GM18519 (cell line): ENCODE data around the gene TNFRSF21.

Experiments
- ATAC-seq: cut with Tn5 transposase; IDR thresholded peaks from one replicate; pipeline ENCODE4 v1.9.1; 2021; ENCODE audit warnings: mild to moderate bottlenecking, moderate library complexity; ENCODE audit not compliant: unreplicated experiment, low FRiP score

Gene TNFRSF21

GRCh38 chr6:47254906-47255305, 54.8 kb downstream of the TNFRSF21 start:
- no peak for ATAC-seq

DNA sequence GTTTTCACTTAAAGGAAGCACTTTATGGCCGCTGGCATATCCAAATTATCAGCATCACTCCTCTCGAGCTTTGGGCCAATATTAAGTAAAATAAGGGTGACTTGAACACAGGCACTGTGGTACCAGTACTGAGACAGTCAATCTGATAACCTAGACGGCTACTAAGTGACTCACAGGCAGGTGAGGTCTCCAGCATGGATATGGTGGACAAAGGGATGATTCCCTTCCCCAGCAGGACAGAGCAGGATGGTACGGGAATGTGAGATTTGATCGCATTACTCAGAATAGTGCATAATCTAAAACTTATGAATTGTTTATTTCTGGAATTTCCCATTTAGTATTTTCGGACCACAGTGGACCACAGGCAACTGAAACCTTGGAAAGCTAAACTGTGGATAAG, 55.7 kb downstream of the TNFRSF21 start:
- no peak for ATAC-seq

DNA sequence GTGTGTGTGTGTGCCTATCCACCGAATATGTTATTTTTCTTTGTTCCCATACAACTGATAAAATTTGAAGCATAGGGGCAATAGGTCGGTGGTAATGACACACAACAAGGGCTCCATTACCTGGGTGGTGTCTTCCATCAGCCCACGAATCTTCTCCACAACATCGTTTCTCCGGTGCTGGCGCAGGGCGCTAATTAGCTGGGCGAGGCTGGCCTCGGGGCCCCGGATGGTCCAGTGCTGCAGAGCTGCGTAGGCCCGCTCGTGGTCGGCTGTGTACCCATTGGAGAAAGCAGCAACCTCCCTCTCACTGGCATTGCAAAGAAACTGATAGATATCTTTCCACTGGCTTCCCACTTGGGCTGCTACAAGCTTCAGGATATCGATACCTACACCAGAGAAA, 56.6 kb downstream of the TNFRSF21 start:
- ATAC-seq, result no peak

- no peak for ATAC-seq
These were observed 57.1 kb downstream of the TNFRSF21 start for GRCh38 chr6:47252633-47253032.

DNA sequence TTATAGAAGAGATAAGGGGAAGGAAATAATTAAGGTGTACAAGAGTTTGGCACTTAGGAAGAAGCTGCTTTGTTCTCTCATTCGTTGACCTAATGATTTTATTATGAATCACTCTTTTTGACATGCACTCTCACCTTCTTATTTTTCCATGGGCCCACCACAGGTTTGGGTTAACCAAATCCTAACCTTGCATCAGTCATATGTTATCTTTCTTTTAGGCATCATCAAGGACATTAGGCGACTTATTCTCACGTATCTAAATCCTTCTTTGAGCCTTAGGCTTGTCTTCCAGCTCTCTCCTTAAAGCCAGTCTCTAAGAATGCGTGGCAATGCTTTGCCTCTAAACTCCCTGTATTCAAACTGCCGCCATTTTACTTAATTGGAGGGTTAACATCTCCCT, 58.3 kb downstream of the TNFRSF21 start:
- no peak for ATAC-seq

GRCh38 chr6:47250302-47250701, 59.4 kb downstream of the TNFRSF21 start:
- ATAC-seq, result no peak

DNA sequence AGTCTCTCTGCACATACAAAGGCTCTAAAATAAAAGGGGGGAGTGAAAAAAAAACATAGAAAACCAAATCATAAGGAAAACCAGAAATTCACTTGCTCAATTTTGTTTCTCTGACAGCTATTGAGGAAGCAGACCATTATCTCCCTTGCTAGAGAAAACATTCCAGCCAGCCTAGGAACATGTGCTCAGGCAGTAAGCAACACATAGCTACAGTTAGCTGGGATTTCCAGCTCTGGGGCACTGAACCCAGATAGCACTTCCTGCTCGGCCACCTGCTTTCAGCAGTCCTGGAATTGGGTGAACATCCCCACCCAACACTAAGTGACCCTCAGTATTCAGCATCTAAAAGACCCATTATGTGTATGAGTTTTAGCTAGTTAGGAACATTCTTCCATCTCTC, 61.3 kb downstream of the TNFRSF21 start:
- no peak for ATAC-seq

DNA sequence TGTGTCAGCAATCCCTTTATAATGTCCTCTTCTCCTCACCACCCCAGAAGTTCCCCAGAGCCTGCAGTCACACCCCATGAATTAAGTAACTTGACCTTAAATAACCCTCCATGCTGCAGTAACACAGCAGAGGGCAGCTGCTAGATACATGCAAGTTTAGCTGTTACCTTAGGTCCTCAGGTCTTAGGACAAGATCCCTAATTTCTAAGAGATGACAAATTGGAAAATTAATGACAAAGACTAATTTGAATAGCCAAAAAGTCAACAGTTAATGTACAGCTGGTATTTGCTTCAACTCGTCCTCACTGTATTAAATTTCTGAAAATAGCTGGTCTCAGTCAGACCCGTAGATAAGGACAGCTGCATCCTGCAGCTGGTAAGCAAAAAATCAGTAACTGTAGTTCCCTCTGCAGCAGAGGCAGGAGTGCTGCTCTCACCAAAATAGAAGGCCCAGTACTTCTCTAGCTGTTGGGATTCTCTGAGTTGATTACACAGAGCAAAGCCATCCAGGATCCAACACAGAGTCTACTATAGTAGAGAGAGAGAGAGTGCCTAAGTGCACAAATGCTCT, 62.4 kb downstream of the TNFRSF21 start:
- ATAC-seq, result peak; percentile 38

DNA sequence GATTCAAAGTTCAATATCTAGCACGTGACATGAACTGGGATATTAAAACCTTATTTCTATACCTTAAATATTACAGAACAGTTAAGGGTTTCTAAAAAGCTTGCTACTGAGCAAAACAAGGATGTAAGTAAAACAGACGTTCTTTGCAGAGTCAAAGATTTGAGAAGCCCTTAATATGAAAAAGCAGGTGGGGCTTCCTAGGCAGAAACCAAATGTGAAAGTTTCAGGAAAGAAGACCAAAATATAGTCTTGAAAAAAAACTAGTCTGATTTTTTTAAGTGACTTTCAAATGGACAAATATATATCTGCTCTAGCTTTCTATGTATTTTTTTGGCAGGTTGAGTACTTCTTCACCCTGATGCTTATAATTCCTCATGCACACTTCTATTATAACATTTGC, 63.2 kb downstream of the TNFRSF21 start:
- ATAC-seq, result no peak

- ATAC-seq, result no peak
These were observed 63.8 kb downstream of the TNFRSF21 start for GRCh38 chr6:47245745-47246371.

DNA sequence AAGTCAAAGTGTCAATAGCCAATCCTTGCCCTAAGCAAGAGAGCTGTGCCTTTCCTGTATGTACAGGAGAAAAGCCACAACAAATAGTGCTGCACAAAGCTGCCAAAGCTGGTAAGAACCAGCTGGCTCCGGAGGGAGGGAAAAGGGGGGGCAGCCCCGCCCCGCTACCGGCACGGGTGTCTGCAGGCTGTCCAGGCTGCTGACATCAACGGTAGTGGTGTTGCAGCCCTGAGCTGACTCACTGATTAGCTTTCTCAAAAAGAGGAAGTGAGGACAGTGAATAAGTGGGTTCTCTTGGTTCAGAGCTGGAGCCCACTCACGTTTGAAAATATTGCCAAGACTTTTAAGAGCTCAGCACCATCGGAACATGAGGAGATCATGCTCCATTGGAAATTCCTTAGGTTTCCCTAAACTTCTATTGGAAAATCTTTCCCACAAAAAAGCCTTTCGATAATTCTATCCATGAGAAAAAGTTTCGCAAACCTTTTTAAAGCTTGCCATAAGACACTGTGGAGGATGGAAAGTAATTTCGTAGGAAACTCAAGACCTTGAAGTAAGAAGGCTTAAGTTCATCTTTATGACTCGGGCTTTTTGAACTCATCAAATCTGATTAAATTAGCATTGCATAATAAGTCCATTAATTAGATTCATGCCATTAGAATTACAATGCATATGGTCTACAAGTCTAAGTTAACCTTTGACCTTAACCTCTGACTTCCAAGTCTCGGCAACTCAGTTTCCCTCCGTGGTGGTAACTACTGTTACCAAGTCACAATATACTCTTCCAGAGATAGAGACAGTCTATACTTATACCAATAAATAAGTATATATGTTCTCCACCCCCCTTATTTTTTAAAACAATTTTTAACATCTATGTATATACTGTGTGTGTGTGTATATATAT, 67.0 kb downstream of the TNFRSF21 start:
- peak; percentile 97 for ATAC-seq

GRCh38 chr6:47241742-47242482, 67.8 kb downstream of the TNFRSF21 start:
- no peak for ATAC-seq

DNA sequence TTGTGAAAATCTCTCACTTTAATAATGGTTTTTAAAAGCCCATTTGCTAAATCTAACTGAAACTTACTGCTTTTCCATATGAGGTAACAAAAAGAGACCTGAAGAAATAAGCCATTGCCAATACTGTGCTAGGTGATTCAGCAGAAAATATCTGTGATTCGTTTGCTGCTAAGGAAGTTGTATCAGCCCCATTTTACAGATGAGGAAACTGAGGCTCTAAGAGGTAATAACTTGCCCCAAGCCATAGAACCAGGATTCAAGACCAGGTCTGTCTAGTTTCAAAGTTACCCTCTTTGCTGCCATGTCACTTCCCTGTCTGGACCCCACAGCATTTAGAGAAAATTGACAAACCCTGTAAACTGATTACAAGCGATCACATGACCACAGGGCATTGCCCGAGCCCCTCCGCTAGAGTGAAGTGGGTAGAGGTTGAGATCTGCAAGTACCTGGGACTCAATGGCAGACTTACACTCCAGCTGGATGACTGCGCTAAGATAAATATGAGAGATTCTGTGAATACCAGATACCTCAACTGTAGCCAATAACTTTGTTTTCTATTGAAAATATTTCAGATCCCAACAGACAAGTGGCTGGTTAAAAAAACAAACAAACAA, 69.3 kb downstream of the TNFRSF21 start:
- ATAC-seq, result no peak

- ATAC-seq, result no peak
These were observed 70.2 kb downstream of the TNFRSF21 start for GRCh38 chr6:47239546-47239945.

- ATAC-seq, result no peak
These were observed 71.2 kb downstream of the TNFRSF21 start for GRCh38 chr6:47238456-47238995.

DNA sequence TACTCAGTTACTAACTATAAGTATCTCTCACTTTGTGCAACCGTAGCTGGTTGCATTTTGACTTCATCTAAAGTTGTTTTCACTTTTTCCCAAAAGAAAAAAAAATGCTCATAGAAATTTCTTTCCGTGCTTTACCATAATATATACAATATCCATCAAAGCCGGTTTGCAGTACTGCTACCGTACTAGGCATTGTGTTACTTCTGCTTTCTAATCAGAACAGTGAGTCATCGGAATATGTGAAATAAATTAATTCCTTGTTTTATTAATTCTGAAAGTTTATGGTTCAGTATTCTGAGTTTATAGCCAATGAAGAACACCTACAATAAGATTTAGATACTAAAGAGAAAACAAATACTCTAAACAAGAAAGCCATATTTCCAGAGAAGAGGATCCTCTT, 72.5 kb downstream of the TNFRSF21 start:
- no peak for ATAC-seq

GRCh38 chr6:47235964-47236760, 73.5 kb downstream of the TNFRSF21 start:
- no peak for ATAC-seq

- ATAC-seq, result no peak
These were observed 74.3 kb downstream of the TNFRSF21 start for GRCh38 chr6:47235421-47235820.

GRCh38 chr6:47234266-47234933, 75.3 kb downstream of the TNFRSF21 start:
- ATAC-seq, result no peak
